DLD1 (cell line): ENCODE measurements around the gene CDHR4.
"Not testable (repeated sequence)": the region's sequence is repeated elsewhere in the genome, so short reads cannot be mapped to it uniquely, and the experiment has no call there.

Experiments used
- in situ Hi-C: cut with HindIII; loops from 2 replicates; pipeline ENCODE4 v1.10.0; 2017; ENCODE audit warnings: low sequenced_read_pairs

CDHR4 gene

DNA sequence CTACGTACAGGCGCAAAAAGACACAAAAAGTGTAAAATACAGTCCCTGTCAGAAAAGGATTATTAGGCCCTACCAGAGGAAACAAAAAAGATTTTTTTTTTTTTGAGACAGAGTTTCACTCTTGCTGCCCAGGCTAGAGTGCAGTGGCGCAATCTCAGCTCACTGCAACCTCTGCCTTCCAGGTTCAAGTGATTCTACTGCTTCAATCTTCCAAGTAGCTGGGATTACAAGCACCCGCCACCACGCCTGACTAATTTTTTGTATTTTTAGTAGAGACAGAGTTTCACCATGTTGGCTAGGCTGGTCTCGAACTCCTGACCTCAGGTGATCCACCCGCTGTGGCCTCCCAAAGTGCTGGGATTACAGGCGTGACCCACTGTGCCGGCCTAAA, 18.7 kb downstream of the CDHR4 start:
- in situ Hi-C loops = not testable (repeated sequence)

GRCh38 chr3:49780080-49780974, 19.3 kb downstream of the CDHR4 start:
- in situ Hi-C loops = no loop called here

GRCh38 chr3:49779358-49780079, 20.2 kb downstream of the CDHR4 start:
- in situ Hi-C loops = no loop called here

- in situ Hi-C loops = not testable (repeated sequence)
Measured at GRCh38 chr3:49776101-49776500, 23.6 kb downstream of the CDHR4 start.

DNA sequence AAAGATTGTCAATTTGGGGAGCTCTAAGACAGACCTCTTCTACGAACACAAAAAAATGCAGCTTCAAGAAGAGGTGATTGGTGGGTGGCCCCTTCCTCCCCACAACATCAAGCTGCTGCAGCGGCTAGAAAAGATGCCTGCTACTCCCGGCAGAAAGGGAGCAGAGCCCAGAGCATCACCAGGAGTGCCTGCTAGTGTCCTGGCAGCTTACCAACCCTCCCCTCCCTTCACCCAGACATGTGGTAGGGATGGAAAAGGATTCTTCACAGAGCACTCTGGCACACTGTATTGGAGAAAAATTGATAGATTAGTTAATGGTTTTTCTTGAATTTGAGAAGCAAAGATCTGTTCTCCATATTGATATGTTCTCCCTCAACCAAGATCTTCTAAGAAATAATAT, 24.1 kb downstream of the CDHR4 start:
- in situ Hi-C loops = no loop called here

DNA sequence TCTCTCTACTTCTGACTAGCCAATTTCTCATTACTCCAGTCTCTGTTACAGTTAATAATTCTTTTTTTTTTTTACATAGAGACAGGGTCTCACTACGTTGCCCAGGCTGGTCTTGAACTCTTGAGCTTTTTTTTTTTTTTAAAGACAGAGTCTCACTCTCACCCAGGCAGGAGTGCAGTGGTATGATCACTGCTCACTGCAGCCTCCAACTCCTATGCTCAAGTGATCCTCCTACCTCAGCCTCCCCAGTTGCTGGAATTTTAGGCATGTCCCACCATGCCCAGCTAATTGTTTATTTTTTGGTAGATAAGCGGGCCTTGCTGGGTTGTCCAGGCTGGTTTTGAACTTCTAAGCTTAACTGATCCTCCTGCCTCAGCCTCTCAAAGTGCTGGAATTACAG, 27.0 kb downstream of the CDHR4 start:
- in situ Hi-C loops = no loop called here

DNA sequence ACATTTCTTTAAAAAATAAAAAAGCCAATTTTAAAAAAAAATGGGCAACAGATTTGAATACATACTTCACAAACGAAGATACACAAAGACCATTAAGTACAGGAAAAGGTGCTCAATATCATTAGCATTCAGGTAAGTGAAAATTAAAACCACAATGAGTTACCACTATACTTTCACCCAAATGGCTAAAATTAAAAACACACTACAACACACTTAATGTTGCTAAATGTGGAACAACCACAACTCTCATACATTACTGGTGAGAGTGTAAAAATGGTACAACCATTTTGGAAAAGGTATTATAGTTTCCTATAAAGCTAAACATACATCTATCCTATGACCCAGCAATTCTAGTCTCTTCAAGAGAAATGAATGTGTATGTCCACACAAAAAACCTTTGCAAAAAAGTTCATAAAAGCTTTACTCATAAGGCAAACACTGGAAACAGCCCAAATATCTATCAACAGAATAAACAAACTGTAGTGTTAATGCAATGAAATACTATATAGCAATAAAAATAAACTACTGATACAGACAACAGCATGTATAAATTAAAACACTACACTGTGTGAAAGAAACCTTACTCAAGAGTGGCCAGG, 28.2 kb downstream of the CDHR4 start:
- in situ Hi-C loops = no loop called here

GRCh38 chr3:49769926-49770325, 29.7 kb downstream of the CDHR4 start:
- in situ Hi-C loops = no loop called here

GRCh38 chr3:49769286-49769915, 30.3 kb downstream of the CDHR4 start:
- in situ Hi-C loops = no loop called here

- in situ Hi-C loops = no loop called here
Measured at GRCh38 chr3:49763981-49764380, 35.7 kb downstream of the CDHR4 start.

- in situ Hi-C loops = no loop called here
Measured at GRCh38 chr3:49761661-49762060, 38.0 kb downstream of the CDHR4 start.

DNA sequence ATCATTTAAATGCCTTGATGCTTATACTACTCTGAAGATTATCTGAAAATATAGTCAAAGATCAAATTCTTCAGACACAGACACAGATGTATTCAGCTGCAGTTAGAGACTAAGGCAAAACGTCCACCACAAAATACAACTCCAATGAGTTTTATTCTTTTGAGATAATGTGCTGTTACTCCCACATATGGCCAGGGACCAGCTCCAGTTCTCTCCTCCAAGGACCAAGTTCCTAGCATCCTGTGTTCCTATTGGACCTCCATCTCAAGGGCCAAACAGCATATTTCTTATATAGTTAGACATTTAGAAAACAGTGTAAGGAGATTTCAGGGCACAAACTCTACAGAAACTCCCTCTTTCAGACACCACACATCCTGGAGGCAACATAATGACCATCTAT, 40.4 kb downstream of the CDHR4 start:
- in situ Hi-C loops = no loop called here

GRCh38 chr3:49757197-49757596, 42.5 kb downstream of the CDHR4 start:
- in situ Hi-C loops = no loop called here

- in situ Hi-C loops = no loop called here
Measured at GRCh38 chr3:49756036-49756435, 43.6 kb downstream of the CDHR4 start.

GRCh38 chr3:49754536-49754935, 45.1 kb downstream of the CDHR4 start:
- in situ Hi-C loops = no loop called here

DNA sequence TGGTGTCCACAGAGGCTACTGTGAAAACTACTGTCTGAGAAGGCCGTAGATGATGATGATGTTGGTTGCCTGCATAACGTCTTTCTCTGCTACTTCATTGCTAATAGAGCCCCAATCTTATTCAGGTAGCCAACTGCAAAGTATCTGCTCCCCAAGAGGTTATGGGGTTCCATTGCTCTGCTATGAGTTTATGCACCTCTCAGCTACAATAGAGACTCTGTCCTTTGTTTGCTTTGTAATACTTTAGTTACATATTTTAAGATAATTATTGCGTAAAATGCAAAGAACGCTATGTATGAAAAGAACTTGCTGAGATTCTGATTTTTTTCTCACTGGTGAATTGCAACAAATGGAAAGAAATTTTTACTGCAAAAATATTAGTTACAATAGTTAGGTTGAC, 48.2 kb downstream of the CDHR4 start:
- in situ Hi-C loops = no loop called here

- in situ Hi-C loops = no loop called here
Measured at GRCh38 chr3:49750056-49750455, 49.6 kb downstream of the CDHR4 start.

DNA sequence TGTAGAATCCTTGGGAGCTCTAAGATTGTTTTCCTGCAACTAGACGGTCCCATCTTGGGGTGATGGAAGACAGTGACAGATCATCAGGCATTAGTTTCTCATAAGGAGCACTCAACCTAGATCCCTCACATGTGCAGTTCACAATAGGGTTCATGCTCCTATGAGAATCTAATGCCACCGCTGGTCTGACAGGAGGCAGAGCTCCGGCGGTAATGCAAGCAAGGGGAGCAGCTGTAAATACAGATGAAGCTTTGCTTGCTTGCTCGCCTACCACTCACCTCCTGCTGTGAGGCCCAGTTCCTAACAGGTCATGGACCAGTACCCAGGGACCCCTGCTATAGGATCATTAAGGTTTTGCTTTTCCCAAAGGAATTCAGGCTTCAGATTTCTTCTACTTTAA, 50.8 kb downstream of the CDHR4 start:
- in situ Hi-C loops = not testable (repeated sequence)

- in situ Hi-C loops = no loop called here
Measured at GRCh38 chr3:49747792-49748480, 51.7 kb downstream of the CDHR4 start.

GRCh38 chr3:49745986-49746385, 53.7 kb downstream of the CDHR4 start:
- in situ Hi-C loops = no loop called here
